KBM-7 (cell line): ENCODE measurements around the gene CARS2.
"Not testable (repeated sequence)": the region's sequence is repeated elsewhere in the genome, so short reads cannot be mapped to it uniquely, and the experiment has no call there.

Source experiments
- DNase-seq: peaks from one replicate; pipeline ENCODE4 v3.0.0-alpha.2; 2015
- in situ Hi-C: fragments of 300-500 bp; cut with MboI; formaldehyde crosslinking; loops from 2 replicates; pipeline ENCODE4 v1.14.3; 2020; ENCODE audit warnings: low sequenced_read_pairs, low pct_unique_long_range_greater_than_20kb, mixed read lengths

Gene CARS2

GRCh38 chr13:110684388-110685056 is 21.4 kb downstream of the CARS2 start:
- in situ Hi-C loops = no loop called here

GRCh38 chr13:110683921-110684320 is 22.0 kb downstream of the CARS2 start:
- DNase-seq = no peak
- in situ Hi-C loops = no loop called here

More at GRCh38 chr13:110684388-110685056, 21.4 kb downstream of the CARS2 start:
- DNase-seq = no peak

- in situ Hi-C loops = no loop called here
- DNase-seq = no peak
These were observed 22.6 kb downstream of the CARS2 start for GRCh38 chr13:110683203-110683883.

GRCh38 chr13:110682746-110683145 is 23.2 kb downstream of the CARS2 start:
- DNase-seq = no peak
- in situ Hi-C loops = no loop called here

- no peak for DNase-seq
- in situ Hi-C loops = no loop called here
These were observed 23.9 kb downstream of the CARS2 start for GRCh38 chr13:110681868-110682550.

GRCh38 chr13:110680852-110681251 is 25.1 kb downstream of the CARS2 start:
- in situ Hi-C loops = no loop called here
- DNase-seq = peak; percentile 26

GRCh38 chr13:110677731-110678545 is 28.0 kb downstream of the CARS2 start:
- in situ Hi-C loops = no loop called here

DNA sequence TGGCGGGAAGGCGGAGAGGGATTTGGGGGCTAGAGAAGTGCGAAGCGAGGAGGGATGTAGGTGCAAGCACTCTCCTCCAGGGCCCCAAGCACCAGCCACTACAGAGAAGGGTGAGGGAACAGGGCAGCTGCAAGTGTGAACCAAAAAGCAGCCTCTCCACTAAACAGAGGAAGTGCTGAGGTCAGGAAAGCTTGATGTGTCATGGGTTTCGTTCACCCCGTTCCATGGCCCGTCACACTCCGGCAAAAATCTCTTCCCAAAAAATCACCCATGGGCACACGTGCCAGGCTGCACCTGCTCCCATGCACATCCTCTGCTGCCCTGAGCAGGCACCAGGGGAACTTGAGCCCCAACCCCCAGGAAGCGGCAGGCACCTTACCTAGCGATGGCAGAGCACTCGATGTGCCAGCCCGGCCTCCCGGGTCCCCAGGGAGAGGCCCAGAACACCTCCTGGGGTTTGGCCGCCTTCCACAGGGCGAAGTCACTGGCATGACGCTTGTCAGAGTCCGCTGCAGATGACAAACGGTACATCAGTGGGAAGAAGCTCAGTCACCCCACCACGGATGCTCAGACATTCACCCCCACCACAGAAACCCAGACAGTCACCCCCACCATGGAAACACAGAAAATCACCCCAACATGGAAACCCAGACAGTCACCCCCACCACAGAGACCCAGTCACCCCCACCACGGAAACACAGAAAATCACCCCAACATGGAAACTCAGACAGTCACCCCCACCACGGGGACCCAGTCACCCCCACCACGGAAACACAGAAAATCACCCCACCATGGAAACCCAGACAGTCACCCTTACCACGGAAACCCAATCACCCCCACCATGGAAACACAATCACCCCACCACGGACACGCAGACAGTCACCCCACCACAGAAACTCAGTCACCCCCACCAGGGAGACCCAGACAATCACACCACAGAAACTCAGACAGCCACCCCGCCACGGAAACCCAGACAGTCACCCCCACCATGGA is 29.0 kb downstream of the CARS2 start:
- in situ Hi-C loops = no loop called here
- DNase-seq = no peak

More at GRCh38 chr13:110677731-110678545, 28.0 kb downstream of the CARS2 start:
- no peak for DNase-seq

- DNase-seq, in situ Hi-C loops: not testable (repeated sequence)
These were observed 36.1 kb downstream of the CARS2 start for GRCh38 chr13:110669814-110670213.

DNA sequence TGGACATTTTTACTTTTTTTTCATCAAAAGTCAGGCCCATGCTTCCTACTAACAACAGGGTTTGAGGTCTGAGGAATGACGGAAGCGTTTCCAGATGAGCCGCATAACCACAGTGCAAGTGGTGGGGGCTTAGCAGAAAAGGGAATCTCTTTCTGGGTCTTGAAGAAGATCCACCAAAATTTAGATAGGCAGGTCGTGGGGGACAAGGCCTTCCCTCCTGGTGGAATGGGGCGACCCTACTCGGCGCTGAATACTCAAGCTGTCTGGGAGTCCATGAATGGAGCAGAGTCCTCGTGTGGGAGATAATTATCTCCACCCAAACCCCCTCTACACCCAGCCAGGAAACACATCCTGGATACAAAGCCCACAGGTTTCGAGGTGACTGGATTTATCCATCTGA is 36.9 kb downstream of the CARS2 start:
- no peak for DNase-seq
- in situ Hi-C loops = no loop called here

DNA sequence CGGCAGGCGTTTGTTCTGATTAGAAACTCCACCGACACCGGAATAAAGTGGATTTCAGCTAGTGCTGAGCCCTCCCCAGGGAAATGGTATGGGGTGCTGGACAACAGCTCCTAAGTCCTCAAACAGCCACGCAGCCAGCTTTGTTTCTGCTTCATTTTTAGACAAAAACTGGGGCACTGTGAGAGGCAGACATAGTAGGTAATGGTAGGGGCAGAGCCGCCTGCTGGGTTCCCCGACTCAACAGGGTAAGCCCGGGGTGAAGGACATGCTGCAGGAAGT is 39.7 kb downstream of the CARS2 start:
- in situ Hi-C loops = no loop called here
- no peak for DNase-seq

- no peak for DNase-seq
- in situ Hi-C loops = no loop called here
These were observed 40.2 kb downstream of the CARS2 start for GRCh38 chr13:110665491-110666254.

GRCh38 chr13:110664673-110665072 is 41.2 kb downstream of the CARS2 start:
- no peak for DNase-seq
- in situ Hi-C loops = no loop called here

- DNase-seq = no peak
- in situ Hi-C loops = no loop called here
These were observed 41.9 kb downstream of the CARS2 start for GRCh38 chr13:110664041-110664440.

GRCh38 chr13:110663491-110663890 is 42.4 kb downstream of the CARS2 start:
- in situ Hi-C loops = no loop called here
- no peak for DNase-seq

GRCh38 chr13:110662777-110663443 is 43.0 kb downstream of the CARS2 start:
- in situ Hi-C loops = no loop called here
- no peak for DNase-seq

- in situ Hi-C loops = no loop called here
- DNase-seq = no peak
These were observed 43.8 kb downstream of the CARS2 start for GRCh38 chr13:110662091-110662490.
